Erythroblast (primary cell): Measurements from ENCODE around the gene API5.

Experiments used
- GATA1 ChIP-seq: IDR thresholded peaks from 2 replicates; pipeline ENCODE4 v1.6.1; 2011; ENCODE audit warnings: low read depth, mild to moderate bottlenecking, control low read depth, low read length, moderate library complexity
- POLR2A ChIP-seq: IDR thresholded peaks from 2 replicates; pipeline ENCODE4 v1.6.1; 2011; ENCODE audit warnings: mild to moderate bottlenecking, low read length

DNA sequence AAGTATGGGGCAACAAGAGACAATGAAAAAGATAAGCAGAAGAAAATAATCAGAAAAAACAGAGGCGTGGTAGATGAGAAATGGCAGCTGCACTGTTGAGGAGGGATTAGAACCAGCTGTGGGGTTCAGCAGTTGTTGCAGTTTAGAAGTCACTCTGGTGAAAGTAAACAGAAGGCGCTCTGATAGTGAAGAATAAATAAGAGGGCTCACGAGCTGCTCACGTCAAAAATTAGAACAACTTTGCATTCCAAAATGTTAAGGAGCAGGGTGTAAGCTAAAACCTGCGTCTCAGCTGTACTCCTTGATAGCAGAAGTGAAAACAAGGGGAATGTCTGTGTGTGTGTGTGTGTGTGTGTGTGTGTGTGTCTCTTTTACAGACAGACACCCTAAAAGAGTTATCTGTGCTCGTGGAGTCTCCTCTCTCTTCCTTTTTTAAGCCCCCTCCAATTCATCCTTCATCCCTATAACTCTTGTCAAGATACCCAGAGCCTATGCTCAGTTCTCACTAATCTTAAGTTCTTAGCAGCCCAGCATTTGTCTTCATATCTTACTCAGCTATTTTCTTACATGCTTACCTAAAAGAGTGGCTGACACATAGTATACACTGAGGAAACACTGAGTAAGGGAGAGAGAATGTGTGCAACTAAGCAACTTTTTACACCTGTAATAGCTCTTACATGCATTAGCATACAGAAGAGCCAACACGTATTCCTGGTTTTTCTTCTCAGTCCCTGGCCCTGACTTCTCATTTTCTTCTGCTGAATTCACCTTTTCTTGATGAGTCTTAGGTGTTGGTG lies 55.8 kb downstream of the API5 start:
- TF ChIP-seq POLR2A (no peak), GATA1 (no peak)
